Glomerular endothelial cell (primary cell): ENCODE data around the gene KCTD14. TPM values are rescaled to one million over a fixed set of nuclear protein-coding genes. Genes with fewer than 3 reads are reported as not detected.

Experiments used
- DNase-seq: peaks from one replicate; pipeline ENCODE4 v3.0.0-alpha.2; 2011; ENCODE audit warnings: low read depth, low spot score; ENCODE audit errors: extremely low read depth
- total RNA-seq: library from RNA; depleted of rRNA; stranded (reverse); fragments of >200 nt; gene quantifications from 2 replicates; pipeline ENCODE4 v1.2.3, GENCODE V29; 2015

KCTD14 gene
- total RNA-seq, 1 donor from 2014 or later = 0.58 TPM

GRCh38 chr11:77967121-77967520 is 56.0 kb downstream of the KCTD14 start:
- no peak for DNase-seq

- DNase-seq = no peak
These were observed 56.7 kb downstream of the KCTD14 start for GRCh38 chr11:77966338-77966737.

Other genes with a start within 250 kb of the KCTD14 start
- 30.2 and 50.9 TPM in 2 replicates for gene RSF1, start 202.6 kb downstream of the KCTD14 start, total RNA-seq
- 36.1 and 53.2 TPM in 2 replicates for gene AAMDC, start 202.1 kb downstream of the KCTD14 start, total RNA-seq
- 22.3 and 23.7 TPM in 2 replicates for gene INTS4, start 28.6 kb downstream of the KCTD14 start, total RNA-seq
- not detected in 2 replicates for gene THRSP, start 40.6 kb upstream of the KCTD14 start, total RNA-seq
- gene NDUFC2, start 56.6 kb upstream of the KCTD14 start, total RNA-seq = 82.0 and 122 TPM in 2 replicates
- 20.1 and 25.8 TPM in 2 replicates for gene ALG8, start 116.3 kb upstream of the KCTD14 start, total RNA-seq
- gene KCTD21, start 165.3 kb upstream of the KCTD14 start, total RNA-seq = 11.8 and 18.1 TPM in 2 replicates
- gene USP35, start 165.6 kb upstream of the KCTD14 start, total RNA-seq = 9.0 and 12.5 TPM in 2 replicates